NCI-H446 (cell line): Measurements from ENCODE around the gene SGO2.
"Not testable (repeated sequence)": the region's sequence is repeated elsewhere in the genome, so short reads cannot be mapped to it uniquely, and the experiment has no call there.

Experiments
- DNase-seq, 2 experiments: peaks; one replicate each; lab custom pipeline; 2025; lab: John Stamatoyannopoulos, UW

SGO2 gene

DNA sequence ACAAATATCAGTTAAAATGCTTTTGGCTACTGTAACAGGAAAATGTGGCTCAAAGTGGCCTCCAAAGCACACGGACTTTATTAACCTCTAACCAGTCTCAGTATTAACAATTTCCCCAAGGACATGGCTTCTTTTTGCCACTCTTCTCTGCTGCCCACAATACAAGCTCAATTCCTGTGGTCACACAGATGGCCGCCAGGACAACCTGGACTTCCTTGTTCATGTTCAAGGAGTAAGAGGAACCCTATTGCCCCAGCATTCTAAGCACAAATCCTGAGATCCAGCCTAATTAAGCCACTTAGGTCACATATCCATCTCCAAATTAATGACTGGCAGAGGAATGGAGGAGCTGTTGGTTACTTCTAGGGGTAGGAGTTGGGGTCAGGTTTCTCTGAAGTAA lies 98.0 kb downstream of the SGO2 start:
- no peak for DNase-seq

GRCh38 chr2:200624658-200625057 lies 98.7 kb downstream of the SGO2 start:
- no peak for DNase-seq

GRCh38 chr2:200625282-200625681 lies 99.3 kb downstream of the SGO2 start:
- DNase-seq = no peak

DNA sequence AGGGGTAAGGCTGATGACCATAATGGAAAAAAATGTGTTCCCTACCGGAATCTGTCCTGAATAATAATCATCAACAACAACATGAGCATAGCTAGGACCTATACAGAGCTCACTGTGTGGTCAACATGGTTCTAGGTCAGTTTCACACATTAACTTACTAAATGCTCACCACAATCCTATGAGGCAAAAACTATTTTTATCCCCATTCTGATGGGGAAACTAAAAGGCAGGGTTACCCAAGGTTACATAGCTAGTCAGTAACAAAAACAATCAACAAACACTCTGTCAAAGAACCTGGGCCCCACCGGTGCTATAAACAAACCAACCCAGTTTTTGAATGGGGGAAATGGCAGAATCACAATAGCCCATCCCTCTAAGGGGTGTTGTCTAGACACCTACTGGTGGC lies 100.0 kb downstream of the SGO2 start:
- no peak for DNase-seq

GRCh38 chr2:200627110-200627770 lies 101.2 kb downstream of the SGO2 start:
- no peak for DNase-seq

- DNase-seq = not testable (repeated sequence)
Measured at GRCh38 chr2:200628461-200628860, 102.5 kb downstream of the SGO2 start.

GRCh38 chr2:200631287-200631686 lies 105.3 kb downstream of the SGO2 start:
- no peak for DNase-seq
